H9 (cell line): ENCODE data around the gene MARF1. TPM values are rescaled to one million over a fixed set of nuclear protein-coding genes. Genes with fewer than 3 reads are reported as not detected.

Source experiments
- DNase-seq: peaks from one replicate; pipeline ENCODE4 v3.0.0-alpha.2; 2017
- H2AFZ ChIP-seq: one replicate; pipeline ENCODE4 v1.6.1; 2013; ENCODE audit warnings: mild to moderate bottlenecking, low read length, control low read depth, moderate library complexity
- H2AK5ac ChIP-seq: 2 replicates; pipeline ENCODE4 v1.6.1; 2013; ENCODE audit warnings: low read length, control low read depth, mixed read lengths; ENCODE audit not compliant: insufficient read length
- H2BK120ac ChIP-seq: one replicate; pipeline ENCODE4 v1.6.1; 2013; ENCODE audit warnings: low read depth, mild to moderate bottlenecking, low read length, control low read depth, inconsistent platforms; ENCODE audit not compliant: poor library complexity, severe bottlenecking
- H2BK12ac ChIP-seq: 2 replicates; pipeline ENCODE4 v1.6.1; 2013; ENCODE audit warnings: low read length, control low read depth, mixed read lengths, low read depth; ENCODE audit not compliant: insufficient read length
- H2BK15ac ChIP-seq: 2 replicates; pipeline ENCODE4 v1.6.1; 2013; ENCODE audit warnings: low read depth, low read length, control low read depth
- H2BK20ac ChIP-seq: one replicate; pipeline ENCODE4 v1.6.1; 2013; ENCODE audit warnings: low read depth, mild to moderate bottlenecking, low read length, control low read depth, inconsistent platforms; ENCODE audit not compliant: poor library complexity, severe bottlenecking
- H2BK5ac ChIP-seq: 2 replicates; pipeline ENCODE4 v1.6.1; 2013; ENCODE audit warnings: low read length, control low read depth, mixed read lengths; ENCODE audit not compliant: insufficient read length
- H3K14ac ChIP-seq: 2 replicates; pipeline ENCODE4 v1.6.1; 2013; ENCODE audit warnings: low read length, control low read depth; ENCODE audit not compliant: insufficient read depth
- H3K18ac ChIP-seq: 2 replicates; pipeline ENCODE4 v1.6.1; 2013; ENCODE audit warnings: low read depth, mild to moderate bottlenecking, mixed read lengths, low read length, control low read depth; ENCODE audit not compliant: insufficient read length
- H3K23ac ChIP-seq: 2 replicates; pipeline ENCODE4 v1.6.1; 2013; ENCODE audit warnings: low read length, control low read depth, mixed read lengths, low read depth; ENCODE audit not compliant: insufficient read length
- H3K23me2 ChIP-seq: 2 replicates; pipeline ENCODE4 v1.6.1; 2013; ENCODE audit warnings: low read depth, mild to moderate bottlenecking, mixed read lengths, low read length, control low read depth; ENCODE audit not compliant: insufficient read length, poor library complexity, severe bottlenecking
- H3K27ac ChIP-seq: 2 replicates; pipeline ENCODE4 v1.5.1; 2013; ENCODE audit warnings: low read length, control low read depth, mixed read lengths, low read depth; ENCODE audit not compliant: insufficient read length
- H3K27me3 ChIP-seq: 2 replicates; pipeline ENCODE4 v1.6.1; 2013; ENCODE audit warnings: low read length, control low read depth, inconsistent platforms; ENCODE audit not compliant: insufficient read depth
- H3K4ac ChIP-seq: 2 replicates; pipeline ENCODE4 v1.6.1; 2013; ENCODE audit warnings: low read depth, mild to moderate bottlenecking, control low read depth, inconsistent platforms, low read length, moderate library complexity
- H3K4me1 ChIP-seq: 2 replicates; pipeline ENCODE4 v1.6.1; 2013; ENCODE audit warnings: low read length, control low read depth, inconsistent platforms; ENCODE audit not compliant: insufficient read depth
- H3K4me2 ChIP-seq: 2 replicates; pipeline ENCODE4 v1.6.1; 2013; ENCODE audit warnings: low read length, control low read depth, mixed read lengths; ENCODE audit not compliant: insufficient read length, insufficient read depth
- H3K56ac ChIP-seq: 2 replicates; pipeline ENCODE4 v1.6.1; 2013; ENCODE audit warnings: low read depth, mild to moderate bottlenecking, mixed read lengths, low read length, control low read depth; ENCODE audit not compliant: insufficient read length
- H3K79me1 ChIP-seq: 2 replicates; pipeline ENCODE4 v1.6.1; 2013; ENCODE audit warnings: low read depth, mild to moderate bottlenecking, moderate library complexity, low read length, control low read depth, inconsistent platforms; ENCODE audit not compliant: insufficient read depth, poor library complexity, severe bottlenecking
- H3K79me2 ChIP-seq: 2 replicates; pipeline ENCODE4 v1.6.1; 2013; ENCODE audit warnings: low read length, control low read depth, inconsistent platforms; ENCODE audit not compliant: insufficient read depth
- H3K9ac ChIP-seq: 2 replicates; pipeline ENCODE4 v1.6.1; 2013; ENCODE audit warnings: low read length, control low read depth, mixed read lengths; ENCODE audit not compliant: insufficient read length; ENCODE audit errors: extremely low read depth
- H3K9me3 ChIP-seq: one replicate; pipeline ENCODE4 v1.6.1; 2013; ENCODE audit warnings: low read depth, low read length, inconsistent platforms; ENCODE audit not compliant: control insufficient read depth
- H3T11ph ChIP-seq: one replicate; pipeline ENCODE4 v1.6.1; 2013; ENCODE audit warnings: mild to moderate bottlenecking, low read length, control low read depth, inconsistent platforms
- H4K20me1 ChIP-seq: one replicate; pipeline ENCODE4 v1.6.1; 2013; ENCODE audit not compliant: control insufficient read depth, insufficient read length, insufficient read depth
- H4K5ac ChIP-seq: 2 replicates; pipeline ENCODE4 v1.6.1; 2013; ENCODE audit warnings: low read depth, mild to moderate bottlenecking, mixed read lengths, low read length, control low read depth; ENCODE audit not compliant: insufficient read length
- H4K8ac ChIP-seq: replicated peaks from 2 replicates; pipeline ENCODE4 v1.6.1; 2013; ENCODE audit warnings: low read length, control low read depth, mixed read lengths, low read depth; ENCODE audit not compliant: insufficient read length
- H4K91ac ChIP-seq: 2 replicates; pipeline ENCODE4 v1.6.1; 2013; ENCODE audit warnings: low read depth, mild to moderate bottlenecking, moderate library complexity, mixed read lengths, low read length, control low read depth; ENCODE audit not compliant: insufficient read length
- H3K27ac Mint-ChIP-seq, 3 experiments: 2 replicates in 2 of 3; 3 replicates in 1 of 3; pipeline ENCODE4 v1.8.0; 2020 to 2021; ENCODE audit warnings: mixed read lengths in 3 of 3, mild to moderate bottlenecking in 1 of 3, moderate library complexity in 1 of 3
- H3K27me3 Mint-ChIP-seq: 2 replicates; pipeline ENCODE4 v1.8.0; 2021; ENCODE audit warnings: low read depth, mild to moderate bottlenecking, moderate library complexity, mixed read lengths
- H3K36me3 Mint-ChIP-seq, 3 experiments: 2 replicates in 2 of 3; 3 replicates in 1 of 3; pipeline ENCODE4 v1.8.0; 2020 to 2021; ENCODE audit warnings: low read depth in 3 of 3, mixed read lengths in 3 of 3; ENCODE audit not compliant: insufficient read depth in 1 of 3
- H3K4me1 Mint-ChIP-seq, 2 experiments: 2 replicates each; pipeline ENCODE4 v1.8.0; 2020; ENCODE audit warnings: mixed read lengths in 2 of 2
- H3K4me3 Mint-ChIP-seq, 2 experiments: 2 replicates in 1 of 2; 3 replicates in 1 of 2; pipeline ENCODE4 v1.8.0; 2020 to 2021; ENCODE audit warnings: mild to moderate bottlenecking in 2 of 2, mixed read lengths in 2 of 2, moderate library complexity in 1 of 2
- H3K9me3 Mint-ChIP-seq, 2 experiments: 2 replicates in 1 of 2; 3 replicates in 1 of 2; pipeline ENCODE4 v1.8.0; 2020; ENCODE audit warnings: mild to moderate bottlenecking in 2 of 2, mixed read lengths in 2 of 2, moderate library complexity in 1 of 2
- WGBS: extraction: QIAGEN DNeasy Blood & Tissue Kit; methylation state at CpG from one replicate; pipeline ENCODE4 v1.1.7; 2013; ENCODE audit warnings: missing lambda C conversion rate, low lambda C conversion rate, mixed read lengths; ENCODE audit not compliant: insufficient read length; ENCODE audit errors: extremely low coverage; 5-methylcytosine and 5-hydroxymethylcytosine counted together
- total RNA-seq: library from RNA; stranded (reverse); gene quantifications from 2 replicates; pipeline ENCODE4 v1.2.1, GENCODE V29; 2021
- TF ChIP-seq, protein P1 (sequence below): fragments of 200-600 bp; sonication (generic); conservative IDR thresholded peaks from 3 replicates; pipeline ENCODE4 v1.8.0; 2021; ENCODE audit warnings: antibody characterized with exemption, mild to moderate bottlenecking

Gene MARF1
- total RNA-seq, 1 experiment from 2014 or later: 23.3 TPM

DNA sequence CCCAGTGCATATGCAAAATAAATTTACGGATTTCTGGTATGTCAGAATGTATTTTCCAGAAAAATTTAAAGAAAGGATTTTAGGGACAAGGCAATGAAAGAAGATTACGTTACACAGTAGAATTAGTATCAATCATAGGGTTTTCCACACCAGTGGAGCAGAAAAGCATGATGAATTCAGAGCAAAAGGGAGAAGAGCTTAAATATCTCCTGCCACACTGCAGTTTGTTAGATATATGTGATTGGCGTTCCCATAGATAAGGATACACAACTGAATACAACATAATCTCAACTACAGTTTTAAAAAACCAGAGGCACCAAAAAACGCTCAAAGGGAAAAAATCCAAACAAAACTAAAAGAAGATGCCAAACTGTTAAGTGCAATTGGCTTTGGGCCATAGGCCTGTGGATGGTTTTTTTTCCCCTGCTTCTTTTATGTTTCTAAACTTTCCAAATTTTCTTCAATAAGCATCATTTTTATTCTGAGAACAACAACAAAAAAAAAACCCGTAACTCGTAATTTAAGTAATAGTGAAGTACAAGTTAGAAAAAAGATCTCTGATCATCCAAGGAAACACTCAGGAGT, 22.3 kb downstream of the MARF1 start:
- no peak overlapping the region for H3K27ac Mint-ChIP-seq
- Histone ChIP-seq H3K9ac (no peak overlapping the region), H4K91ac (no peak overlapping the region)

More for the DNA sequence above, 22.3 kb downstream of the MARF1 start:
- Histone ChIP-seq H2AFZ (no peak overlapping the region), H4K20me1 (no peaks in the 10 kb centered on the region), H4K8ac (no peak overlapping the region), H3T11ph (no peak overlapping the region), H3K4me1 (no peaks in the 10 kb centered on the region), H2BK20ac (no peak overlapping the region), H3K79me2 (no peaks in the 10 kb centered on the region), H3K23ac (no peak overlapping the region), H2BK15ac (no peak overlapping the region), H3K18ac (no peak overlapping the region), H3K14ac (no peak overlapping the region), H2BK12ac (no peak overlapping the region), H3K27ac (no peak overlapping the region), H3K4me2 (no peak overlapping the region), H3K4ac (no peak overlapping the region), H2BK5ac (no peak overlapping the region), H2AK5ac (no peak overlapping the region), H3K79me1 (no peaks in the 10 kb centered on the region), H4K5ac (no peak overlapping the region), H3K23me2 (no peaks in the 10 kb centered on the region), H3K27me3 (no peaks in the 10 kb centered on the region), H2BK120ac (no peak overlapping the region), H3K9me3 (no peaks in the 10 kb centered on the region), H3K56ac (no peak overlapping the region)
- WGBS: no CpG with 5 or more reads among the region's 6 CpGs
- Mint-ChIP-seq H3K9me3 (no peaks in the 10 kb centered on the region), H3K4me3 (no peak overlapping the region), H3K27me3 (no peaks in the 10 kb centered on the region), H3K36me3 (peaks cover 30 to 83% (median 65%) of the 10 kb centered on the region in 3 experiments; a peak in 6 of 7 replicates), H3K4me1 (no peaks in the 10 kb centered on the region)
- TF ChIP-seq, protein P1, sequence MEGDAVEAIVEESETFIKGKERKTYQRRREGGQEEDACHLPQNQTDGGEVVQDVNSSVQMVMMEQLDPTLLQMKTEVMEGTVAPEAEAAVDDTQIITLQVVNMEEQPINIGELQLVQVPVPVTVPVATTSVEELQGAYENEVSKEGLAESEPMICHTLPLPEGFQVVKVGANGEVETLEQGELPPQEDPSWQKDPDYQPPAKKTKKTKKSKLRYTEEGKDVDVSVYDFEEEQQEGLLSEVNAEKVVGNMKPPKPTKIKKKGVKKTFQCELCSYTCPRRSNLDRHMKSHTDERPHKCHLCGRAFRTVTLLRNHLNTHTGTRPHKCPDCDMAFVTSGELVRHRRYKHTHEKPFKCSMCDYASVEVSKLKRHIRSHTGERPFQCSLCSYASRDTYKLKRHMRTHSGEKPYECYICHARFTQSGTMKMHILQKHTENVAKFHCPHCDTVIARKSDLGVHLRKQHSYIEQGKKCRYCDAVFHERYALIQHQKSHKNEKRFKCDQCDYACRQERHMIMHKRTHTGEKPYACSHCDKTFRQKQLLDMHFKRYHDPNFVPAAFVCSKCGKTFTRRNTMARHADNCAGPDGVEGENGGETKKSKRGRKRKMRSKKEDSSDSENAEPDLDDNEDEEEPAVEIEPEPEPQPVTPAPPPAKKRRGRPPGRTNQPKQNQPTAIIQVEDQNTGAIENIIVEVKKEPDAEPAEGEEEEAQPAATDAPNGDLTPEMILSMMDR: no peak
- DNase-seq: no peak
